IPS-NIHi11 (cell line): ENCODE measurements around the gene UMPS.

ENCODE experiments used
- DNase-seq: peaks from one replicate; pipeline ENCODE4 v3.0.0; 2012; ENCODE audit warnings: mixed read lengths, low spot score

Gene UMPS

DNA sequence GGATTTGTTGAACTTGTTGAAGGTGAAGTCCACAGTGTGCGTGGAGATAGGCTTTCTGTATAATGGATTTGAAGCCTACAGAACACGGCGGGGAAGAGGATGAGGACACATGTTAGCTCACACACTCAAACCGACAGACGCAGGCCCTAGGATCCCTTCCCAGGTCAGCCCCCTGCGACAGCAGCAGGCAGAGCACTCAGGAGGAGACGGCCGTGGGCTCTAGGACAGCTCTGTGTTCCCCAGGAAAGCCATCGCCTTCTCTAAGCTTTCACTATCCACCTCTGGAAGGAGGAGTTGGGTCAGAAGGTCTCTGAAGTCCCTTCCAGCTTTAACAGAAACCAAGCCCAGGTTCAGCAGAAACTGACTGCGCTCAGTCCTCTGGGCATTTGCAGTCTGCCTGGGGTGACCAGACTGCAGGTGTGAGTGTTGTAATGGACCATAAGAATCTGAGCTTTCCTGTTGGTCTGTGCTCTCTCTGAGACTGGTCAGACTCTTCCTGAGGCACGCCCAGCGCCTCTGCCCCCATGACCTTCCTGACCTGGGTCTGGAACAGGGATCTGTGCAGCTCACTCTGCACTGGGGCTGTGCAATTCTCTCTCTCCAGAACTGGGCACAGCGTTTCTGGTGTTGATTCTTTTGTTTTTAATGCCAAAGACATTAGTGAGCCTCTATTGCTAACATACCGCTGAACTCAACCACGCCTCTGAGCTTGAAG, 33.5 kb downstream of the UMPS start:
- no peak for DNase-seq

DNA sequence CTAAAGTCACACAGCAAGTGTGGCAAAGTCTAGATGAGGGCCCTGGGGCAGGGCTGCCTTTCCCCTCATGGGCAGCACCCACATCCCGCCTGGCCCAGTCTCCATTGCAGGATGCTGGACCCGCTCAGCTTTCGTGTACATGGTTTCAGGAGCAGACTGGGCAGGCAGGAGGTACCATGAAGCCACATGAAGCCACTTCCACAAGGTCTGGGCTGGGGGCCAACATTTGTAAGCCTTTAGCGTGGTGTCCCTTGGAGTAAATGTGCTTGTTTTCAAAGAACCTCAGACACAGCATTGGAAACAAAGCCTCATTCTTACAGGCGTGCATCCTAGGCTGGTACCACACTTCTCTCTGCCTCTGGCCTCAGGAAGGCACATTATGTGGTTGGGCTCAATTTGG, 34.5 kb downstream of the UMPS start:
- DNase-seq: no peak

DNA sequence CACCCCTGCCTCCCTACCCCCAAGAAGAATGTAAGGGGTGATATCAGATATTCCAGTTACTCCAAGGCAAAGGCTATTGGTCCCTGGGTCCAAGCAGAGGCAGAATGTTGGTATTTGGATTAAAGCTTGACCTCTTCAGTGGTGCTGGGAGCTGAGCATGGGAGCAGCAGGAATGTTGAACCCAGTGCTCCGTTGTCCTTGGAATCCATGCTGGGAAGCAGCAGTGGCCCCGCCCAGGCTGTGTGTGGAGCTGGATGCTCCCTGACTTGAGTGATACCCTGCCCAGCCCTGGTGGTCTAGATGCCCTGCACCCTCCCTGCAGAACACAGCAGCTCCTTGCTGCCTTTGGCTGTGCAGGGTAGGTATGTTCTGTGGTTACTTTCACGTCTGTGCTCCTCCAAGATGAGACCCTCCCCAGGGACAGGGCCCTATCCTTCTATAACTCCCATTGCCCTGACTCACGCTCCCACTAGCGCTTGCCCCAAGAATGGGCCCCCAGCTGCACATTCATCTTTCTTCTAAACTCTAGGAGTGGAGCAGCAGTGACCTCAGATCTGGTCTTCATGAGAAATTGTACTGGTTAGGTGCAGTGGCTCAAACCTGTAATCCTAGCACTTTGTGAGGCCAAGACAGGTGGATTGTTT, 35.1 kb downstream of the UMPS start:
- no peak for DNase-seq

DNA sequence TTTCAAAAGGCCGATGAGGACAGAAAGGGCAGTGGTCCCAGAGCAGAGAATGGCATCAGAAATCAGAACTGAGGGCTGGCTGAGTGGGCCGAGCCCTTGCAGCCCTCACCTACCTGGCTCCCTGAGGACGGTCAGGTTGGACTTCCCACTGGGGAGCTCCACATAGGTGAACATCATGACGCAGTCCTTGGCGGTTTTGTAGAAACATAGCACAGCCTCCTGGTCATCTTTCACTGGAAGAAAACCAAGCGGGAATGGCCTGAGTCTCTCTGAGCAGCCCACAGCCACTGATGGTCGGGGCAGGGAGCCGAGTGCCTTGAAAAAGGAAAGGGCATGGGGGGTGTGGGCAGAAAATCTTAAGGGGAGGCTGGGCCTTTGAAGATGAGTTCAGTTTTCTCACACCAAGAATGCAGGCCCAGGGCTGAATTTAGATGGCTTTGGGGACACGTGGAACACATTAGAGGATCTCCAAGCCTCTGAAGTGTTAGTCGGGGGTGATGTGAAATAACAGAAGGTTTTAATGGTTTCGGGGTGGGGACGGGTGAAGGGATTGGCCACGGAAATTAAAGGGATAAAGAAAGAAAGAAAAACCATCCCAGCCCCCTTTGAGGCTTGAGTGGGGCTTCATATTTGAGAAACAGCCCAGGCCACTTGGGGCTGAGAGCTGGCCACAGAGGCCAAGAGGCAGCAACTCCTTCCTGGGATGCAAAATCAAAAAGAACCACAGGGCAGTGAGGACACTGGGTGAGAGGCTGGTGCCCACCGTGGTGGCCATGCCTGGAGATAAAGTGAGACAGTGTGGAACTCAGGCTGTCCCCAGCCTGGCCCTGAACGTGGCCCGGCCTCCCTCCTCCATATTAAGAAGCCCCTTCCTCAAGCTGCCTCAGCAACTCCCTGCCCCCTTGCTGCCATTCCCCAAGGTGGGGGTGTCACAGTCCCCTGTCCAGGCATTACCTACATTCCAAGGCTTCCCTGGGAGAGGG, 36.2 kb downstream of the UMPS start:
- DNase-seq: no peak

DNA sequence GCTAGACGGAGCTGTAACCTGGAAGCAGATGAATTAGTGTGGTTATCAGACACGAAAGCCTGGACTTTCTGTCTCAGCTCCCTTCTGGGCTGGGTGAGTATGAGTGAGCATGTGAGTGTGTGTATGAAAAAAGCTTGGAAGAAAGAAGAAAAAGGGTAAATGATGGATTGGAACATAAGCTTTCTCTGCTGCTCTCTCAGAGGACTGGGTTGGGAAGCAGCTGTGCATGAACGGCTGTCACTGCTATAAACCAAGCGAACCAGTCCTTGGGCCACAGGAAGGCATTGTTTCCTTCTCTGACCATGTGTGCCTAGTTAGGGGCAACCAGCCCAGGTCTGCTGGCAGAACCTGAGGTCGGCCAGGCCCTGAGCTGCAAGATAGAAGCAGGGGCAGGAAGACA, 37.0 kb downstream of the UMPS start:
- no peak for DNase-seq

DNA sequence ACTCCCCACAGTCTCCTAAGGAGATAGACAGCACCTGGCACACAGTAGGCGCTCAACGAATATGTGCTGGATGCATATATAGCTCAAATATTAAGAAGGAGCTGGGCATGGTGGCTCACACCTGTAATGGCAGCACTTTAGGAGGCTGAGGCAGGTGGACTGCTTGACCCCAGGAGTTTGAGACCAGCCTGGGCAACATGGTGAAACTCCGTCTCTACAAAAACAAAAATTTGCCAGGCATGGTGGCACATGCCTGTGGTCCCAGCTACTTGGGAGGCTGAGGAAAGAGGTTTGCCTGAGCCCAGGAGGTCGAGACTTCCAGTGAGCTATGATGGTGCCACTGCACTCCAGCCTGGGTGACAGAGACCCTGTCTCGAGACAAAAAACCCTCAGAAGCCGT, 37.4 kb downstream of the UMPS start:
- DNase-seq: no peak

DNA sequence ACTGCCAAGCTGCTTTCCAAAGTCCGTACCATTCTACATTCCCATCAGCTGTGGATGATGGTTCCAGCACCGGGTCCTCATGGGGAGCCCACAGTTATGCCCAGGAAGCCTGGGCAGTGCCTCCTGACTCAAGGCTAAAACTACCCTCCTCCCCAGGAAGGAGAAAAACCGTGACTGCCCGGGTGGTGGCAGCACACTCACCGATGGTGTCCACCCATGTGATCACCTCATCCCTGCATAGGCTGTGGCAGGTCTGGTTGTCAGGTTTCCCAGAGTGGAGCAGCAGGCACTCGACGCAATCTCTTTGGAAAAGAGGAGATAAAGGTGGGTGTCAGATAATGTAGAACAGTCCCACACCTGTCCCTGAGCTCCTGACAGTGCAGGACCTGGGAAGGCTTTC, 38.6 kb downstream of the UMPS start:
- peak; percentile 64 for DNase-seq

DNA sequence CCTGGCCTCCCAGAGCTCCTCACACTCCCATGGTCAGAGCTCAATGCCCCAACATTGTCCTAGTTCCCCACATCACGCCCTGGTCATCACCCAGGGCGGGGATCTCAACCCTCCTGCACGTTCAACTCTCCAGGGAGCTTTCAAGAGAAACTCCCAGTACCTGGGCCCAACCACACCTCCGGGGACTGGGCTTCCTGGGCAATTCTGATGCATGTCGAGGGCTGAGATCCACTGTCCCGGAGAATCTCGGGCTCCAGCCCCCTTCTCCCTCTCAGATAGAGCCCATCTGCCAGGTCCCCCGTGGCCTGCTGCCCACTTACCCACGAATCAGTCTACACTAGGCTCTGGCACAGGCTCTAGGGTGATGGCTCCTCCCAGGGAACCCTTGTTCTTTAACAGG, 39.2 kb downstream of the UMPS start:
- no peak for DNase-seq

DNA sequence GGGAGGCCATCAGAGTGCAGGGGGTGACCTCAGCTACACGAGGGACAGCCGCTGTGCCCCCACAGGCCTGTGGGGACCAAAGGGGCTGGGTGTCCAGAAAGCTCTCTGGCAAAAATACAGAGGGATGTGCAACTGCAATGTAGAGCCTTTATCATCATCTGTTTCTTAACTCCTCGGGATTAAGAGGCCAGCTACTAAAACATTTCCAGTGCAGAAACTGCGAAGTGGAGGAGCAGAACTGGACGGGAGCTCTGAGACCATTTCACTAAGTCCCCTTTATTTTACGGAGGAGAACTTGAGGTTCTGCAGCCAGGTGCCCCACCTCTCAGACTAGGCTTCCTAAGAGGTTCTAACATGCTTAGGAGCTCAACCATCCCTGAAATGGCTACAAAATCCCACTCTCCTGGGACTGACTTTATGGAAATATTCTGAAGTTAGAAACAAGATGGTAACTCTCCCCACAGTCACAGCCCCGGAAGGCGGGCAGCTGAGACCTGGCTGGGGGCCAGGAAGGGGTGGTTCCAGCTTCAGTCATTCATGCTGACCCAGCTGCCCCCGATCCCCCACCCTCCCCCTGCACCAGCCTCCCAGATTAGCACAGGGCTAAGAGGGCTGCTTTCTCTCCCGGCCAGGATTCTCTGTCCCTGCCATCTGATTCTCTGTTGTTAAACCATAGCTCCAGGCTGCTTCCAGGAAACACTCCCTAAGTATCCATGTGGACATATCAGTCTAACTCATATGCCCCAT, 40.3 kb downstream of the UMPS start:
- no peak for DNase-seq

DNA sequence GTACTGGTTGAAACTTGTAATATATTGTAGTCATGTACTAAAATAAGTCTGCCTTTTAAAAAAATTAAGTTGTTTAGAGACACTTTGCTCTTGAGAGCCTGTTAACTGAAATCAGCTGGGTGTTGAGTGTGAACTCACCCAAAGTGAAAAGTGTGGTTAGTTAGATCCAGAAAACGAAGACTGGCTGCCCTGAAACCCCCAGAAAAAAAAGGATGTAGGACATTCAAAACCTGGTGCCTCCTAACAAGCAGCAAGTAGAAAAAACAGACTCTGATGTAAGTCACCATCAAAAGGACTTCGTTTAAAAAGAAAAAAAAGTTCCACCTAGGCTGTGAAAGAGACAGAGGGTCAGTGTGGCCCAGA, 40.8 kb downstream of the UMPS start:
- DNase-seq: no peak

DNA sequence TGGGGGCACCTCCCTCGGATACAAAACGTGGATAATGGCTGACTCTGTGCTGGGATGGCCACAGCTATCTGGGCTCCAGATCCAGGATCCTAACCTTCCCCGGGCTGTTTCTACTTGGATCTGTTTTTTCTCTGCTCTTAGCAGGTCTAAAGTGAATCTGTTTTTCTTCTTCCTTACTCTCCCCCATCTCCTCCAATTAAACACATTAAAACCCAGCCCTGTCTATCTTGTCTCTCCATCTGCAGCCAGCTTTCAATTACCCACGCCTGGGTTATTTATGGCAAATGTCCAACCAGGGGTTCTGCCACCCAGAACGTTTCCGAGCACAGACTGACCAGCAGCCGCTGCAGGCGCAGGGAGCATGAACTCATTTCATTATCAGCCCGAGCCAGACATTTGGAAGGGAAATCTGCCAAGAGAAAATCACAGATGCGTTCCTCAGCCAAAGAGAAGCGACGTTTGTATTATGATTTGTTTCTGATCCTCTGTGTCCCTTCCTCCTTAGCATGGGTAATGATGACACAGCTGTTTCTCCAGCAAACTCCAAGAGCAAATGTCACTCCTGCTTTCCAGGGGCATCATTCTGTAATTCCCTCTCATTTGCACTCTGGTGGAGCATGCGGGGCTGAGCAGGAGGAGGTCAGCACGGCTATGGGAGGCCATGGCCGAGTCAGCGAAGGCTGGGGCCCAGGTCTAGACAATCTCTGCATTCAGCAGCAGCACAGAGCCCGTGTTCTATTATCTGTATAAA, 42.0 kb downstream of the UMPS start:
- DNase-seq: no peak

DNA sequence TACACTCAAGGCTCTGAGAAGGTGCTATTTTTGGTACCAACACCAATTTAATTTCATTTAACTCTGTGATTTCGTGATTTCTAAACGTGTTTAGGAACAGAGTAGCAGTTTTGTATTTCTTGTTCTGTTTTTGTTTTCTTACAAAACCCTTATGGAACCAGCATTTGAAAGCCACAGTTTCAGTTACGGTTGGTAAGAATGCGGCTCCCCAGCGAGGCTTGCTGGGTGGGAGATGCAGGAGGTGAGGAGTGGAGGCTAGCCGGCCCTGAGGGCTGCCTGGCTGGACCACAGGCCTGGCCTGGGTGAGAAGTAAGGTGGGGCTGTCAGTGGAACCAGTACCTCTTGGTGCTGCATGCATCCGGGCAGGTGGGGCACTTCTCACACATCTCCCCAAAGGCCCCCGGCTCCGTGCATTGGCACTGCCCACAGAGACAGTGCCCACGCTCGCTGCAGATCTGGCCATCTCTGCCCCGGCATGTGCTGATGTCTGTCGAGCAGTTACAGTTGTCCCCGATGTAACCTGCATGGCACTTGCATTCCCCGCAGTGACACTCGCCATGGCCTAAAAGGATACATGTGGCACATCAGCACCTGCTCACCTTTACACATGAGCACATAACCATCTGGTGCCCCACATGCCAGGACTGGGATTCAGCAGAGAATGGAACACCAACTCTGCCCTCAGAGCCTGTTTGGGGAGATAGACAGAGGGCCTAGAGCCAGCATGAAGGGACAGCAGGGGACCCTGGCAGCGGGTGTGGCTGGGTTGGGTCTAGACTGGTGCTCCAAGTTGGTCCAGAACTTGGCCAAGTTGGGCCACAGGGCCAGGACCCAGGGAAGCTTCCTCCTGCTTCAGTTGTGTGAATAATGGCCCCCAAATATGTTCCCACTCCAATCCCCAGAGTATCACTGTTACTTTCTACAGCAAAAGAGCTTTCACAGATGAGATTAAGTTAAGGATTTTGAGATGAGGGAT, 43.4 kb downstream of the UMPS start:
- no peak for DNase-seq

DNA sequence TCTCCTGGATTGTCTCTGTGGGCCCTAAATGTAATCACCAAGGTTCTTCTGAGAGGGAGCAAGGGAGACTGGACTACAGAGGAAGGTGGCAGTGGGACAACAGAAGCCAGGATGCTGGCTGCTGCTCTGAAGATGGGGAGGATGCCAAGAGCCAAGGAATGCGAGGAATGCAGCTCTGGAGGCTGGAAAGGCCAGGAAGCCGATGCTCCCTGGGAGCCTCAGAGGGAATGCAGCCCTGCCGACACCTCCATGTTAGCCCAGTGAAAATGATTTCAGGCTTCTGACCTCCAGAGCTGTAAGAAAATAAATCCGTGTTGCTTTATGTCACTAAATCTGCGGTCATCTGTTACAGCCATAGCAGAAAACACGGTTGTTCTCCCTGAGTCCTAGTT, 44.1 kb downstream of the UMPS start:
- DNase-seq: peak; percentile 80

DNA sequence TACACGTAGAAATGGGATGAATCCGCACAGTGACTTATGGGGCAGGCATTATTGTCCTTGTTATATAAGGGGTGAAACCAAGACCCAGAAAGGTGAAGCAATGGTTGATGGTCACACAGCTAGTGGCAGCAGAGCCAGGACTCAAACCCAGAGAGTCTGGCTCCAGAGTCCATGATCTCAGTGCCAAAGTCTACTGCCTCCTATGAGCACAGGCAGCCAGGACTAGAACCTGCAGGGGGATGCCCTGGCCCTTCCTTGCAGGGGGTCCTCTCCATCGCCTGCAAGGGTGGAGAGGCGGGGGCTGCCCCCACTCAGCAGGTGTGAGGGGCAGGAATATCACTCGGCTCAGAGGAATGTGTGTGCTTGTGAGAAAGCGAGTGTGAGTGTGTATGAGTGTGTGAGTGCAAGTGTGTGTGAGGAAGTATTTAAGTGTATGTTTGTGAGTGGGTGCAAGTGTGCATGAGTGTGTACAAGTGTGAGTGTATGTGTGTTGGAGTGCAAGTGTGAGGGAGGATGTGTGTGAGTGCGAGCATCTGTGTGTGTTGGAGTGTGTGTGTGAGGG, 44.7 kb downstream of the UMPS start:
- DNase-seq: no peak

DNA sequence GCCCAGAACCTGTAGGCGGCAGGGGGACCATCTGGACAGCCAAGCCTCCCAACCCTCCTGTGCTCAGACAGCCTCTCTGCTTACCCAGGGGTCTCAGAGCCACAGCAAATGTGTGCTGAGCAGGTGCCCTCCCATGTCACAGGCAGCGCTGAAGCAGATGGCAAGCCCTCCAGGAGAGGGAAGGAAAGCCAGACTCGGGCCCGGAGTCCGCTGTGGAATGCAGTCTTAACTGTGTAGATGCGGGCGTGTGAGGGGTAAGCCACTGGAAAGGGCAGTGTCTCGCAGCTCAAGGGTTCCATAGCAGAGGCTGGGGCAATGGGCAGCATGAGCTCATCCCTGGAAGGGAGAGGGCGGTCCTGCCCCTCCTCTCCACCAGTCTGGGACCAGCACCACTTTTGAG, 45.6 kb downstream of the UMPS start:
- no peak for DNase-seq

DNA sequence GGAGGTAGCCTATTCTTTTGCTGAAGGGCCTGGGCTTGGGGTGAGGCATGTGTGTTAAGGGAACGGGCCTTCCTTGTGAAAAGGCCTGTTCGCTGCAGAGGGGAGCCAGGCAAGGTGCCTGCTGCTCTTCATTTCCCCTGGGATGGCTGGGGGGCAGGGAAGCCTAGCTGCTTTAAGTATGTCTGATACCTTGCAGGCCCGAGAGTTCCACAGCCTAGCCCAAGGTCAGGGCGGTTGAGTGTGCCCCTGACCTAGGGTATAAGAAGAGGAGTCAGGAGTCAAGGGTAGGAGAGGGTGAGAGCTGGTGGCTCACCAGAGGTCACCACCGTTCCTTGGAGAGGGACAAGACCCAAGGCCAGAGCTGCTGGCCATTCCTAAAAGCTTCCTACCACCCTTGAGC, 46.6 kb downstream of the UMPS start:
- no peak for DNase-seq

DNA sequence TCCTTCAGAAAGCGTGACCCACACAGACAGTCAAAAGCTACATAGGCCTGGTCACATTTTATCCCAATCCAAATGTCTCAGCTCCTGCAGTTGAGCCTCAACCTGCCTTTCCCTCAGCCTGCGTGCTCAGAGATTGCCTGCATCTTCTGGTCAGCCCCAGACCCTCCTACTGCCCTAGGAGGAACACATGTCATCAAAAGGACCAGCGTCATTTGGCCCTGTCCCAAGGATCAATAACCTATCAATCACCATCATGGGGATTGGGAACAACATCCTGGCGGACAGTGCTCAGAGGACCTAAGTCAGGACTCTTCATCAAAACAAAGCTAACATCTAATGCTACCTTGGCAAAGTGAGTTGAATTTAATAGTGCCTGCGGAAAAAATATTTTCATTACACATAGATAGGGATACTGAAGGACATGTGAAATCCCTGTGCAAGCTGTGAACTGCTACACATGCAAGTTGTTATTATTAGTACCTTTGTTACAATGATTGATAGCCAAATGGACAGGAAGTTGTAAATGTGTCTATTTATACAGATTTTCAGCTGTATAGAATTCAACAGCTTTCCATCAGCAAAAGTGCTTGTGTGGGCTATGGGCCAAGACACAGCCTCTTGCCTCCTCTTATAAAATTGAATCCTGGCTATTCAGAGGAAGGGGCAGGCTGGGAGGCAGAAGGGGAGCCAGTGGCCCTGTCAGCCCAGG, 47.7 kb downstream of the UMPS start:
- no peak for DNase-seq

DNA sequence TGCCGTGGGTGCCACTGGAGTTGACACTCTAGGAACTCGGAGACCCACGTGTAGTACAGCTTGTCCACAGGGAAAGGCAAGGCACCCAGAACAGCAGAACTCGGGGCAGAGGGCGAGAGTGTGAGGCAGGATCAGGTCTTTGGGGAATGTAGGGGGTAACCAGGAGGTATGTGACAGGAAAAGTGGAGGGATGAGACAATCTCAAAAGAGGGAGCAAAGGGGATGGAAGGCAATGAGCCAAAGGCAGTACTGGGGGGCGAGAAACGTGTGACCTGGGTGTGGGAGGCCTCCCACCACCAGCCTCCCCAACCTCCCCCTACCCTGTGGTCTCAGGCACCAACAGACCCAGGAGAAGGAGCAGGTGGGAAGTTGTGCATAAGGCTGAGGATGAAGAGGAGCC, 48.9 kb downstream of the UMPS start:
- no peak for DNase-seq

DNA sequence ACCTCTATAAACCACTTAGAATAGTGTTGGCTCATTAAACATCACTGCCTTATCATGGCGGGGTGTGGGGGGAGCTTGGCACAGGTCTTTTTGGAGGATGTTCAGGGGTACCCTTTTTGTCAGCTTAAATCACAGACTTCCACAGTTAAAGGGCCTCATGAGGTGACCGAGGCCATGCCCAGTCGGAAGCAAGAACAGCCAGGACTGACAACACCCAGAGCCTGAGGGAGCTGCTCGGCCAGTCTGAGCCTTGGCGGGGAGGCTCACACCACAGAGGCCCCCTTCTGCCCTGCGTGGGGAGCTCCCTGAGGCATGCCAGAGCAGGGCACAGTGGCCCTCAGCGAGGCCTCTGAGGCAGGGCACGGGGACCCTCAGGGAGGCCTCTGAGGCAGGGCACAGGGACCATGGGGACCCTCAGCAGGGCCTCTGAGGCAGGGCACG, 49.5 kb downstream of the UMPS start:
- no peak for DNase-seq
